Measurements from ENCODE around the gene NECTIN2. TPM values are rescaled to one million over a fixed set of nuclear protein-coding genes. Genes with fewer than 3 reads are reported as not detected.

NECTIN2 gene
- total RNA-seq, 1 experiment from 2014 or later = 176 TPM

- Histone ChIP-seq H3K27ac (ENCODE audit: insufficient read length, low read depth, low read length) (peak within 1 kb of the TSS; percentile 66), H4K91ac (ENCODE audit: insufficient read length, low read depth, low read length) (no peak within 1 kb of the TSS), H3K14ac (ENCODE audit: insufficient read depth, low read length) (peak within 1 kb of the TSS; percentile 41), H3K23me2 (ENCODE audit: insufficient read length, low read depth, low read length, poor library complexity, severe bottlenecking) (no peaks in the 10 kb centered on the region), H2BK12ac (ENCODE audit: insufficient read length, low read depth, low read length) (no peak within 1 kb of the TSS), H3K4ac (ENCODE audit: low read depth, low read length) (no peak within 1 kb of the TSS), H2BK5ac (ENCODE audit: insufficient read length, low read length) (no peak within 1 kb of the TSS), H4K20me1 (ENCODE audit: control insufficient read depth, insufficient read depth, insufficient read length) (no peaks in the 10 kb centered on the region), H2BK120ac (ENCODE audit: low read depth, low read length, poor library complexity, severe bottlenecking) (no peak within 1 kb of the TSS), H2AK5ac (ENCODE audit: insufficient read length, low read length) (no peak within 1 kb of the TSS), H3K27me3 (ENCODE audit: insufficient read depth, low read length) (no peaks in the 10 kb centered on the region), H2AFZ (ENCODE audit: low read length) (no peak within 1 kb of the TSS), H4K5ac (ENCODE audit: insufficient read length, low read depth, low read length) (no peak within 1 kb of the TSS), H3K4me2 (ENCODE audit: insufficient read depth, insufficient read length, low read length) (peak within 1 kb of the TSS; percentile 71), H3K18ac (ENCODE audit: insufficient read length, low read depth, low read length) (peak within 1 kb of the TSS; percentile 77), H3K79me1 (ENCODE audit: insufficient read depth, low read depth, low read length, poor library complexity, severe bottlenecking) (no peaks in the 10 kb centered on the region), H2BK20ac (ENCODE audit: low read depth, low read length, poor library complexity, severe bottlenecking) (no peak within 1 kb of the TSS), H3K79me2 (ENCODE audit: insufficient read depth, low read length) (no peaks in the 10 kb centered on the region; the same call in 1 of the 2 replicates), H2BK15ac (ENCODE audit: low read depth, low read length) (no peak within 1 kb of the TSS), H4K8ac (replicated peaks; ENCODE audit: insufficient read length, low read depth, low read length) (no peak within 1 kb of the TSS), H3K9ac (ENCODE audit: extremely low read depth, insufficient read length, low read length) (peak within 1 kb of the TSS; percentile 61), H3K56ac (ENCODE audit: insufficient read length, low read depth, low read length) (no peak within 1 kb of the TSS), H3K9me3 (ENCODE audit: control insufficient read depth, low read depth, low read length) (no peaks in the 10 kb centered on the region), H3K23ac (ENCODE audit: insufficient read length, low read depth, low read length) (no peak within 1 kb of the TSS), H3T11ph (ENCODE audit: low read length) (no peak within 1 kb of the TSS), H3K4me1 (ENCODE audit: insufficient read depth, low read length) (no peaks in the 10 kb centered on the region)
- H3K9me3 Mint-ChIP-seq = no peaks in the 10 kb centered on the region
- peaks cover 21 to 60% (median 51%) of the 10 kb centered on the region in 3 experiments; a peak in 6 of 7 replicates for H3K36me3 Mint-ChIP-seq (ENCODE audit: insufficient read depth in 1 of 3, low read depth in 3 of 3)
- H3K4me3 Mint-ChIP-seq = peak within 1 kb of the TSS; percentile 92 to 99
- H3K27me3 Mint-ChIP-seq (ENCODE audit: low read depth) = no peaks in the 10 kb centered on the region
- peaks cover 15 to 33% of the 10 kb centered on the region in 2 experiments for H3K4me1 Mint-ChIP-seq
- peak; percentile 91 for DNase-seq
- TF ChIP-seq CTCF (conservative IDR thresholded peaks at IDR 0.05) = no peak
- H3K27ac Mint-ChIP-seq = peak within 1 kb of the TSS; percentile 95 to 99 (median 98)
- no CpG with 5 or more reads among the region's 20 CpGs for WGBS (ENCODE audit: extremely low coverage, insufficient read length, low lambda C conversion rate)
These were observed 59.5 kb downstream of the NECTIN2 start, which contains the start of gene APOE for GRCh38 chr19:44905437-44906160. Gene APOE, plus strand, starts transcription at chr19:44905796. Its CDS starts 829 bp downstream, at chr19:44906625.

All from H9 (cell line).